HepG2 (cell line): ENCODE results near the gene TMC8. TPM values are rescaled to one million over a fixed set of nuclear protein-coding genes. Genes with fewer than 3 reads are reported as not detected.
A peak's percentile ranks its signal among the peaks of the same experiment; 100 is the strongest.

Experiments used
- BRD4 ChIP-seq: sonication (generic); formaldehyde crosslinking; IDR thresholded peaks from 2 replicates; pipeline ENCODE4 v1.4.0; 2020; ENCODE audit warnings: missing genetic modification reagents
- CHD2 ChIP-seq: IDR thresholded peaks from 2 replicates; pipeline ENCODE4 v1.6.1; 2011; ENCODE audit warnings: low read depth, low read length, improper control_type of control experiment
- HNF4G ChIP-seq, 2 experiments: sonication (generic) in 1 of 2; formaldehyde crosslinking in 1 of 2; IDR thresholded peaks; 2 replicates each; pipeline versions ENCODE4 v1.4.0 to v1.6.1; 2011 to 2020; ENCODE audit warnings: borderline replicate concordance in 2 of 2, low read depth in 2 of 2, mild to moderate bottlenecking in 2 of 2, low read length in 1 of 2, missing genetic modification reagents in 1 of 2, moderate library complexity in 1 of 2
- JDP2 ChIP-seq: sonication (generic); formaldehyde crosslinking; IDR thresholded peaks from 2 replicates; pipeline ENCODE4 v1.8.1; 2022; ENCODE audit warnings: missing genetic modification reagents, borderline replicate concordance
- KAT7 ChIP-seq: IDR thresholded peaks from 2 replicates; pipeline ENCODE4 v1.6.1; 2018; ENCODE audit warnings: borderline replicate concordance, missing compliant biosample characterization
- MED8 ChIP-seq: sonication (generic); formaldehyde crosslinking; IDR thresholded peaks from 2 replicates; pipeline ENCODE4 v1.8.1; 2023; ENCODE audit warnings: mild to moderate bottlenecking, missing genetic modification reagents; ENCODE audit not compliant: insufficient replicate concordance
- NONO ChIP-seq, 2 experiments: fragments of 450-650 bp in 1 of 2; sonication (generic) in 1 of 2; formaldehyde crosslinking in 1 of 2; IDR thresholded peaks in 1 of 2; conservative IDR thresholded peaks in 1 of 2; 2 replicates each; pipeline versions ENCODE4 v1.6.1 to v1.8.0; 2017 to 2022; ENCODE audit warnings: mild to moderate bottlenecking in 1 of 2, missing genetic modification reagents in 1 of 2, moderate library complexity in 1 of 2
- NR2F2 ChIP-seq: IDR thresholded peaks from 2 replicates; pipeline ENCODE4 v1.6.1; 2012; ENCODE audit warnings: low read depth, inconsistent platforms, borderline replicate concordance
- REL ChIP-seq: sonication (generic); formaldehyde crosslinking; conservative IDR thresholded peaks from 2 replicates; pipeline ENCODE4 v1.8.0; 2022; ENCODE audit warnings: mild to moderate bottlenecking, missing genetic modification reagents, moderate library complexity
- TCF12 ChIP-seq, 2 experiments: fragments of 450-650 bp in 1 of 2; sonication (generic) in 1 of 2; formaldehyde crosslinking in 1 of 2; IDR thresholded peaks; 2 replicates each; pipeline versions ENCODE4 v1.6.1 to v1.8.0; 2017 to 2022; ENCODE audit warnings: antibody characterized with exemption in 1 of 2, mild to moderate bottlenecking in 1 of 2, missing genetic modification reagents in 1 of 2, moderate library complexity in 1 of 2
- ZBTB8A ChIP-seq: sonication (generic); formaldehyde crosslinking; IDR thresholded peaks from 2 replicates; pipeline ENCODE4 v1.4.0; 2020; ENCODE audit warnings: mild to moderate bottlenecking, low read depth, missing genetic modification reagents, borderline replicate concordance
- ZFAT ChIP-seq: sonication (generic); formaldehyde crosslinking; conservative IDR thresholded peaks from 2 replicates; pipeline ENCODE4 v1.8.1; 2023; ENCODE audit warnings: missing genetic modification reagents, inconsistent platforms
- ZFP41 ChIP-seq: sonication (generic); formaldehyde crosslinking; IDR thresholded peaks from 2 replicates; pipeline ENCODE4 v1.4.0; 2020; ENCODE audit warnings: mild to moderate bottlenecking, missing genetic modification reagents, borderline replicate concordance
- ZNF230 ChIP-seq: sonication (generic); formaldehyde crosslinking; IDR thresholded peaks from 2 replicates; pipeline ENCODE4 v1.4.0; 2020; ENCODE audit warnings: mild to moderate bottlenecking, missing genetic modification reagents
- ZNF260 ChIP-seq: sonication (generic); formaldehyde crosslinking; IDR thresholded peaks from 2 replicates; pipeline ENCODE4 v1.4.0; 2020; ENCODE audit warnings: missing genetic modification reagents, low read depth, mild to moderate bottlenecking, borderline replicate concordance
- ZNF296 ChIP-seq: sonication (generic); formaldehyde crosslinking; conservative IDR thresholded peaks from 2 replicates; pipeline ENCODE4 v1.5.0; 2020; ENCODE audit warnings: mild to moderate bottlenecking, missing genetic modification reagents
- ZNF317 ChIP-seq: sonication (generic); formaldehyde crosslinking; IDR thresholded peaks from 2 replicates; pipeline ENCODE4 v1.5.0; 2020; ENCODE audit warnings: mild to moderate bottlenecking, missing genetic modification reagents
- ZNF569 ChIP-seq: sonication (generic); formaldehyde crosslinking; IDR thresholded peaks from 2 replicates; pipeline ENCODE4 v1.5.0; 2020; ENCODE audit warnings: mild to moderate bottlenecking, missing genetic modification reagents, moderate library complexity, borderline replicate concordance
- ZNF883 ChIP-seq: sonication (generic); formaldehyde crosslinking; IDR thresholded peaks from 2 replicates; pipeline ENCODE4 v1.5.1; 2020; ENCODE audit warnings: mild to moderate bottlenecking, missing genetic modification reagents; ENCODE audit errors: not compliant biosample characterization
- ZSCAN22 ChIP-seq: sonication (generic); formaldehyde crosslinking; IDR thresholded peaks from 2 replicates; pipeline ENCODE4 v1.4.0; 2020; ENCODE audit warnings: mild to moderate bottlenecking, missing genetic modification reagents
- polyA plus RNA-seq, 8 experiments: library from polyadenylated mRNA; depleted of rRNA in 3 of 8; stranded (reverse) in 7 of 8; unstranded in 1 of 8; fragments of >200 nt; fragmentation: Illumina TruSeq in 4 of 8; extraction: Trizol in 4 of 8; gene quantifications; 2 replicates each; pipeline versions ENCODE4 v1.2.1 to v1.2.3, GENCODE V29; 2011 to 2016; ENCODE audit warnings: low read depth in 4 of 8, missing spikeins in 1 of 8, mixed read lengths in 1 of 8; ENCODE audit not compliant: insufficient read depth in 1 of 8
- total RNA-seq, 5 experiments: library from RNA; depleted of rRNA; stranded (reverse); fragments of >200 nt; fragmentation: Illumina TruSeq; extraction: Trizol; gene quantifications; 2 replicates each; pipeline ENCODE4 v1.2.3, GENCODE V29; 2016; ENCODE audit warnings: low read depth in 1 of 5
- TF ChIP-seq, protein P1 (sequence below): sonication (generic); formaldehyde crosslinking; IDR thresholded peaks from 2 replicates; pipeline ENCODE4 v1.8.0; 2022; ENCODE audit warnings: mild to moderate bottlenecking, missing genetic modification reagents, moderate library complexity
- TF ChIP-seq, protein P2 (sequence below): sonication (generic); formaldehyde crosslinking; IDR thresholded peaks from 2 replicates; pipeline ENCODE4 v1.9.0; 2021; ENCODE audit warnings: missing genetic modification reagents, borderline replicate concordance
- TF ChIP-seq, protein P3 (sequence below): sonication (generic); formaldehyde crosslinking; IDR thresholded peaks from 2 replicates; pipeline ENCODE4 v1.8.1; 2023; ENCODE audit warnings: mild to moderate bottlenecking, missing genetic modification reagents, borderline replicate concordance
- TF ChIP-seq, protein P4 (sequence below): IDR thresholded peaks from 2 replicates; pipeline ENCODE4 v1.6.1; 2016; ENCODE audit warnings: low read depth, control low read depth

The TMC8 gene
- total and polyA plus RNA-seq, 2 of the 13 experiments (the other 11 are each of a cell fraction or from before 2014, with no cell fraction given) = 0.53 to 7.8 TPM

DNA sequence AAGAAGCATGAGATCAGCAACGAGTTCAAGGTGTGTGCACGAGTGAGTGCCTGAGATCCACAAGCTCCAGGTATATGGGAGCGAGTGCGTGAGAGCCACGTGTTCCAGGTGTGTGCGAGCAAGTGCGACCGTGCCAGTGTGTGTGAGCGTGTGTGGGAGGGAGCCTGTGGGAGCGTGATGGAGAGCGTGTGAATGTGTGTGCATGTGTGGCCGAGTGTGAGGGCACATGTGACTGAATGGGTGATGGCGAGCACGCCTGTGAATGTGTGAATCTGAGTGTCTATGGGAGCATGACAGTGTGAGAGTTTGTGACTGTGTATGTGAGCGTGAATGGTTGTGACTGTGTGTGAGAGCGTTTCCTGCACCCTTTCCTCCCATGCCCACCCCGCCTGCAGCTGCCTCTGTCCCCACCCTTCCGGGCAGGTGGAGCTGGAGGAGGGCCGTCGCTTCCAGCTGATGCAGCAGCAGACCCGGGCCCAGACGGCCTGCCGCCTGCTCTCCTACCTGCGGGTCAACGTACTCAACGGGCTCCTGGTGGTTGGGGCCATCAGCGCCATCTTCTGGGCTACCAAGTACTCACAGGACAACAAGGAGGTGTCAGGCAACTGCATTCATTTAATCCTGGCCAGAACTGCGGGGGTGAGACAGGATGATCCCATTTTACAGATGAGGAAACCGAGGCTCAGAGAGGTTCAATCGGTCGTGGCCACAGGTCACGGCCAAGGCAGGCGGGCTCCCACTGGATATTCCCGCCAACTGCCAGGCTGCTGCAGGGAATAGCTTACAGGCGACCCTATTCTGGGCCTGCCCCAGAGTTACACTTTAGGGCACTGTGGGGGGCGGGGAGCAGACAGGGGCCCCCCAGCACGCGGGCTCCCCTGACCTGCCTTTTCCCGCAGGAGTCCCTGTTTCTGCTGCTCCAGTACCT, 3.7 kb downstream of the TMC8 start (continued):
- TF ChIP-seq, protein P1, sequence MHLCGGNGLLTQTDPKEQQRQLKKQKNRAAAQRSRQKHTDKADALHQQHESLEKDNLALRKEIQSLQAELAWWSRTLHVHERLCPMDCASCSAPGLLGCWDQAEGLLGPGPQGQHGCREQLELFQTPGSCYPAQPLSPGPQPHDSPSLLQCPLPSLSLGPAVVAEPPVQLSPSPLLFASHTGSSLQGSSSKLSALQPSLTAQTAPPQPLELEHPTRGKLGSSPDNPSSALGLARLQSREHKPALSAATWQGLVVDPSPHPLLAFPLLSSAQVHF (CRISPR knock-in tag) = no peak
- no peak for TF ChIP-seq JDP2 (CRISPR knock-in tag)
- TF ChIP-seq TCF12 (IDR thresholded peaks at IDR 0.05) = no peak
- TF ChIP-seq TCF12 (CRISPR knock-in tag; IDR thresholded peaks at IDR 0.05) = no peak
- no peak for TF ChIP-seq ZSCAN22
- TF ChIP-seq ZBTB8A (CRISPR knock-in tag) = no peak
- TF ChIP-seq CHD2 = no peak
- TF ChIP-seq ZNF230 (CRISPR knock-in tag) = no peak; the same call in 1 of the 2 replicates
- no peak for TF ChIP-seq ZNF569
- TF ChIP-seq ZNF296 (CRISPR knock-in tag) = no peak
- TF ChIP-seq ZFP41 (CRISPR knock-in tag) = no peak
- no peak for TF ChIP-seq ZNF260 (CRISPR knock-in tag)
- TF ChIP-seq BRD4 (CRISPR knock-in tag) = no peak
- no peak for TF ChIP-seq ZNF883 (CRISPR knock-in tag)
- TF ChIP-seq HNF4G (IDR thresholded peaks at IDR 0.05; ENCODE audit: borderline replicate concordance, low read depth, low read length) = no peak
- 0 out of 2 replicates have a peak, but pooled peaks have one; percentile 22 for TF ChIP-seq HNF4G (CRISPR knock-in tag; IDR thresholded peaks at IDR 0.05; ENCODE audit: borderline replicate concordance, low read depth)
- no peak for TF ChIP-seq ZNF317
- TF ChIP-seq ZFAT (CRISPR knock-in tag) = no peak
- TF ChIP-seq, protein P2, sequence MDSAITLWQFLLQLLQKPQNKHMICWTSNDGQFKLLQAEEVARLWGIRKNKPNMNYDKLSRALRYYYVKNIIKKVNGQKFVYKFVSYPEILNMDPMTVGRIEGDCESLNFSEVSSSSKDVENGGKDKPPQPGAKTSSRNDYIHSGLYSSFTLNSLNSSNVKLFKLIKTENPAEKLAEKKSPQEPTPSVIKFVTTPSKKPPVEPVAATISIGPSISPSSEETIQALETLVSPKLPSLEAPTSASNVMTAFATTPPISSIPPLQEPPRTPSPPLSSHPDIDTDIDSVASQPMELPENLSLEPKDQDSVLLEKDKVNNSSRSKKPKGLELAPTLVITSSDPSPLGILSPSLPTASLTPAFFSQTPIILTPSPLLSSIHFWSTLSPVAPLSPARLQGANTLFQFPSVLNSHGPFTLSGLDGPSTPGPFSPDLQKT (CRISPR knock-in tag) = no peak
- no peak for TF ChIP-seq NR2F2
- no peak for TF ChIP-seq MED8 (CRISPR knock-in tag)
- TF ChIP-seq, protein P3, sequence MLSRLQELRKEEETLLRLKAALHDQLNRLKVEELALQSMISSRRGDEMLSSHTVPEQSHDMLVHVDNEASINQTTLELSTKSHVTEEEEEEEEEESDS (CRISPR knock-in tag) = no peak
- no peak for TF ChIP-seq REL (CRISPR knock-in tag)
- TF ChIP-seq, protein P4, sequence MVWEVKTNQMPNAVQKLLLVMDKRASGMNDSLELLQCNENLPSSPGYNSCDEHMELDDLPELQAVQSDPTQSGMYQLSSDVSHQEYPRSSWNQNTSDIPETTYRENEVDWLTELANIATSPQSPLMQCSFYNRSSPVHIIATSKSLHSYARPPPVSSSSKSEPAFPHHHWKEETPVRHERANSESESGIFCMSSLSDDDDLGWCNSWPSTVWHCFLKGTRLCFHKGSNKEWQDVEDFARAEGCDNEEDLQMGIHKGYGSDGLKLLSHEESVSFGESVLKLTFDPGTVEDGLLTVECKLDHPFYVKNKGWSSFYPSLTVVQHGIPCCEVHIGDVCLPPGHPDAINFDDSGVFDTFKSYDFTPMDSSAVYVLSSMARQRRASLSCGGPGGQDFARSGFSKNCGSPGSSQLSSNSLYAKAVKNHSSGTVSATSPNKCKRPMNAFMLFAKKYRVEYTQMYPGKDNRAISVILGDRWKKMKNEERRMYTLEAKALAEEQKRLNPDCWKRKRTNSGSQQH (CRISPR knock-in tag) = no peak
- TF ChIP-seq KAT7 = no peak
- TF ChIP-seq NONO (IDR thresholded peaks at IDR 0.05) = no peak
- 0 out of 2 replicates have a peak, but pooled peaks have one; percentile 18 for TF ChIP-seq NONO (CRISPR knock-in tag; conservative IDR thresholded peaks at IDR 0.05)
